LNCaP clone FGC (cell line): ENCODE results near the gene KIF2A.

Experiments used
- DNase-seq: peaks from one replicate; pipeline ENCODE4 v3.0.0-alpha.2; 2011; ENCODE audit warnings: low read depth
- H3K4me3 ChIP-seq: 2 replicates; pipeline ENCODE4 v1.5.1; 2011; ENCODE audit warnings: mild to moderate bottlenecking, low read depth, low read length, control low read depth
- TF ChIP-seq, protein P1 (sequence below): IDR thresholded peaks from 2 replicates; pipeline ENCODE4 v1.5.1; 2012; ENCODE audit warnings: mild to moderate bottlenecking; ENCODE audit not compliant: control insufficient read depth, insufficient read depth; ENCODE audit errors: extremely low read depth

Gene KIF2A

DNA sequence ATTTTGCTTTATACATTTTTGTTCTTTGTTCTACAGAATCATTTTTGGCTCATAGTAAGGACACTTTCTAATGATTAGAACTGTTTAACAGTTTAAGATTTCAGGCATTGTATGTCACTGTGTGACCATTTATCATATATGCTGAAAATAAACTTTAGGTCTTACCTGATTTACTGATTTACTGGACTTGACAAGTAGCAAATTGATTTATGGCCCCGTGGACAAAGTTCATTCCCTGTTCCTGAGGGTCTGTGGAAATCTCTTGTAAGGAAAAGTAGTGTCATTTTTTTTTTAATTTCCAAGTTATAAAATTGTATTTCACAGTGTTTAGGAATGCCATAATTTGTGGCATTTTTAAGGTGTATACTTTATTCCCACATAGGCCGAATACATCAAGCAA lies 40.7 kb downstream of the KIF2A start:
- H3K4me3 ChIP-seq, result no peak overlapping the region
- no peak for DNase-seq
- TF ChIP-seq, protein P1, sequence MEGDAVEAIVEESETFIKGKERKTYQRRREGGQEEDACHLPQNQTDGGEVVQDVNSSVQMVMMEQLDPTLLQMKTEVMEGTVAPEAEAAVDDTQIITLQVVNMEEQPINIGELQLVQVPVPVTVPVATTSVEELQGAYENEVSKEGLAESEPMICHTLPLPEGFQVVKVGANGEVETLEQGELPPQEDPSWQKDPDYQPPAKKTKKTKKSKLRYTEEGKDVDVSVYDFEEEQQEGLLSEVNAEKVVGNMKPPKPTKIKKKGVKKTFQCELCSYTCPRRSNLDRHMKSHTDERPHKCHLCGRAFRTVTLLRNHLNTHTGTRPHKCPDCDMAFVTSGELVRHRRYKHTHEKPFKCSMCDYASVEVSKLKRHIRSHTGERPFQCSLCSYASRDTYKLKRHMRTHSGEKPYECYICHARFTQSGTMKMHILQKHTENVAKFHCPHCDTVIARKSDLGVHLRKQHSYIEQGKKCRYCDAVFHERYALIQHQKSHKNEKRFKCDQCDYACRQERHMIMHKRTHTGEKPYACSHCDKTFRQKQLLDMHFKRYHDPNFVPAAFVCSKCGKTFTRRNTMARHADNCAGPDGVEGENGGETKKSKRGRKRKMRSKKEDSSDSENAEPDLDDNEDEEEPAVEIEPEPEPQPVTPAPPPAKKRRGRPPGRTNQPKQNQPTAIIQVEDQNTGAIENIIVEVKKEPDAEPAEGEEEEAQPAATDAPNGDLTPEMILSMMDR, result no peak

GRCh38 chr5:62347928-62348327 lies 41.9 kb downstream of the KIF2A start:
- DNase-seq, result no peak
- H3K4me3 ChIP-seq, result no peak overlapping the region
- TF ChIP-seq, protein P1, result no peak

DNA sequence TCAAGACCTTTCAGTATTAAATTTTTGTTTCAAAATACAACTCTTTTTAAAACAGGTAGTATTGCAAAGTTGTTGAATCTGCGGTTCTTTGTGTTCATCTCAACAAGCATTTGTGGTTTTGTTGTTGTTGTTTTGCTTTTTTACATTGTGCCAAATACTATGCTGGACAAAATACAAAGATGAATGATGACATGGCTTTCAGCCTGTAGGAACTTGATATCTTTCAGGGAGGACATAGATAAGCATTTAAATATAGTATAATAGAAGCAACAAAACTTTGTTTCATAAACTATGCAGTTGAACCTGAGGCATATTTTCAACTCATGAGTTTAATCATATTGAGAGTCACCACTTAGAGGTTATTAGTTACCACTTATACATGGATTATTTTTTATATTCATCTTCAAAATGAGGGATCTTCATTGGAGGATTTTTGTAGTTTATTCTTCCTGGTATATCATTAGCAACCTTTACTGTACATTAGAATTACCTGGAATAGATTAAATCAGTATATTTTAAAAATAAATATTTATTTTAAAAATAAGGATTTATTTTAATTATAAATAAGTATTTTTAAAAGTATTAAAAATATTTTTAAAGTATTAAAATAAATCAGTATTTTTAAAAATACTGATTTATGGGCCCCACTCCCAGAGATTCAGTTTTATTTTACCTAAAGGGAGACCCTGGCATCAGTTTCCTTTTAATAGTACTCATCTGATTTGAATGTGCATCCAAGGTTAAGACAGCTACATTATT lies 42.9 kb downstream of the KIF2A start:
- H3K4me3 ChIP-seq, result no peak overlapping the region
- no peak for DNase-seq
- TF ChIP-seq, protein P1, result no peak

DNA sequence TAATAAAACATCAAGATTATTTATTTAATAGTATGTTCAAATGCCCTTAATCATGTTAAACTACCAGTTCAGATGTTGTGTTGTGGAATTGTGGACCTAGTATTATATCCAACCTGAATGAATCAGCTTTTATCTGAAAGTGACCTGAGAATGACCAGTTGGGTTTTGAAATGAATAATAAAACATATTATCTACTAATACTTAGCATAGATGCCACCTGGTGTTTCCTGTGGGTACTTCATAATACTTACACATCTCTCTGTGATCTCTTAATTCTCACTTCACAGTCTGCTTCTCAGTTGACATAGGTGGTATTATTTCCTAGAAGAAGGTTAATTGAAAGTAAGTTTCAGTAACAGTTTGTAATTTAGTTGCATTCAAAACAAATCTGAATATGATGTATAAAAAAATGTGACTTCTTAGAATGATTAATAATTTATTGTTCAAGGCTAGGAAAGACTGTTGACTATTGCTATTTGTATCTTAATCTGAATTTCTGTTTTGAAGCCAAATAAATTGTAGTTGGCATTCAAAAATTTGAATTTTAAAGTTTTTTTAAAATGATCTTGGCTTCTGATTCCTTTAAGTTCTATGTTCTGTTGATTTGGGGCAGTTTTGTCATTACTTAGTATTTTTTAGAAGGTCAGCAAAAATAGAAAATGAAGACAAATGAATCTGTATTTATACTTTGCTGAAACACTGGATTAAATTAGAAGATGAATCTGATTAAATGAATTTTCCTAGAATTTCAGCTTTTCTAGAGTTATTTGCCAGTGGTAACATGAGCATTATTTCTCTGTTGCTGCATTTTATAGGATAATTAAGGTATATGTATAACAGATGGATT lies 48.2 kb downstream of the KIF2A start:
- no peak for DNase-seq
- H3K4me3 ChIP-seq, result no peak overlapping the region
- TF ChIP-seq, protein P1, result peak; percentile 51

DNA sequence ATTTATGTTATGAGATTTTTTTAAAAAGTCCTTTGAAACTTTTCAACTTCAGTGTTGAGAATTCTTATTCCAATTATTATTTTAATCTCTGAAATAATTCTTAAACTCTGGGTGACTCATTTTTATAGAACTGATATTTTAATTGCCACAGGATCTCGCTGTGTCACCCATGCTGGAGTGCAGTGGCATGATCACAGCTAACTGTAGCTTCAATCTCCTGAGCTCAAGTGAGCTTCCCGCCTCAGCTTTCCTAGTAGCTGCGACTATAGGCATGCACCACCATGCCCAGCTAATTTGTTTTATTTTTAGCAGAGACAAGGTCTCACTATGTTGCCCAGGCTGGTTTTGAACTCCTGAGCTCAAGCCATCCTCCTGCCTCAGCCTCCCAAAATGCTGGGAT lies 56.7 kb downstream of the KIF2A start:
- no peak for DNase-seq
- TF ChIP-seq, protein P1, result no peak

DNA sequence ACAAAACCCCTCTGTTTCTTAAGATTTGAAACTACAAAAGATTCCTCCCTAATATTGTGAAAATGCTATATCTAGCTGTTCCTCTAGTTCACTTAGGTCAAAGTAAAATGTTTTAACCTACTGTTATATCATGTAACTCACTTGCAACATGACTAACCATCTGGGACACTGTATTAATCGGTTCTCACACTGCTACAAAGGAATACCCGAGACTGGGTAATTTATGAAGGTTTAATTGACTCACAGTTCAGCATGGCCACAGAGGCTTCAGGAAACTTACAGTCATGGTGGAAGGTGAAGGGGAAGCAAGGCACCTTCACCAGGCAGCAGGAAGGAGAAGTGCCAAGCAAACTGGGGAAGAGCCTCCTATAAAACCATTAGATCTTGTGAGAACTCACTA lies 63.0 kb downstream of the KIF2A start:
- DNase-seq, result no peak
- TF ChIP-seq, protein P1, result no peak
- H3K4me3 ChIP-seq, result no peak overlapping the region

More for the DNA sequence above, 56.7 kb downstream of the KIF2A start:
- H3K4me3 ChIP-seq, result no peak overlapping the region
